ENCODE measurements around the gene FOS. TPM values are rescaled to one million over a fixed set of nuclear protein-coding genes. Genes with fewer than 3 reads are reported as not detected.

The FOS gene
- total and polyA plus RNA-seq, 2 of the 8 experiments (the other 6 are each of a cell fraction or from before 2014, with no cell fraction given), result 50.2 to 51.8 TPM

- Histone ChIP-seq H3K4ac (replicated peaks; ENCODE audit: insufficient read length, low read depth, low read length) (no peak overlapping the region), H3K9ac (replicated peaks in 1 of 4; ENCODE audit: extremely low read depth in 1 of 4, low read depth in 3 of 4, low read length in 3 of 4) (no peak overlapping the region), H2BK12ac (ENCODE audit: low read depth, low read length) (no peak overlapping the region), H3K56ac (replicated peaks; ENCODE audit: insufficient read length, low read depth, low read length) (no peak overlapping the region), H3K4me1 (replicated peaks in 1 of 4; ENCODE audit: control insufficient read depth in 3 of 4, insufficient read depth in 4 of 4, low read length in 3 of 4) (no peaks in the 10 kb centered on the region), H2AK5ac (ENCODE audit: low read depth, low read length) (no peak overlapping the region), H3K27ac (ENCODE audit: low read depth, low read length) (no peak overlapping the region), H3K4me3 (ENCODE audit: extremely low read depth in 1 of 4, insufficient read depth in 2 of 4, low read depth in 3 of 4, low read length in 4 of 4) (no peak overlapping the region), H3K79me1 (ENCODE audit: low read depth, low read length) (no peaks in the 10 kb centered on the region), H2AFZ (ENCODE audit: low read length) (0 out of 2 replicates have a peak overlapping the region, but pooled peaks have one; percentile 31), H4K91ac (replicated peaks; ENCODE audit: insufficient read length, low read length) (no peak overlapping the region), H2BK15ac (ENCODE audit: low read length) (no peak overlapping the region), H4K8ac (ENCODE audit: extremely low read depth, insufficient read depth, low read length) (no peak overlapping the region), H3K79me2 (ENCODE audit: control insufficient read depth in 1 of 2, insufficient read depth in 2 of 2, low read length in 2 of 2) (no peaks in the 10 kb centered on the region), H3K14ac (ENCODE audit: insufficient read length) (no peak overlapping the region), H3K4me2 (ENCODE audit: insufficient read depth in 1 of 2, low read depth in 2 of 2, low read length in 2 of 2) (no peak overlapping the region), H3K23me2 (ENCODE audit: low read depth, low read length) (no peaks in the 10 kb centered on the region; the same call in 1 of the 2 replicates), H2BK120ac (replicated peaks; ENCODE audit: low read depth, low read length) (no peak overlapping the region), H3K27me3 (replicated peaks in 1 of 4; ENCODE audit: control insufficient read depth in 3 of 4, extremely low read depth in 1 of 4, insufficient read depth in 3 of 4, low read length in 3 of 4) (no peaks in the 10 kb centered on the region), H3K23ac (ENCODE audit: insufficient read length) (no peak overlapping the region), H4K5ac (ENCODE audit: insufficient read length, low read depth, low read length) (no peak overlapping the region), H4K20me1 (replicated peaks in 1 of 2; ENCODE audit: control insufficient read depth in 1 of 2, insufficient read depth in 2 of 2, low read length in 2 of 2) (peaks cover 0 to 1% of the 10 kb centered on the region in 2 experiments), H3K9me3 (ENCODE audit: insufficient read depth in 2 of 2, low read depth in 1 of 2, low read length in 1 of 2) (no peaks in the 10 kb centered on the region), H3K18ac (ENCODE audit: extremely low read depth, low read length) (no peak overlapping the region), H2BK20ac (ENCODE audit: low read length) (no peak overlapping the region), H3K36me3 (ENCODE audit: control insufficient read depth in 2 of 4, insufficient read depth in 4 of 4, low read length in 3 of 4) (no peaks in the 10 kb centered on the region), H2BK5ac (ENCODE audit: low read depth, low read length) (no peak overlapping the region)
- 77% methylated on average over 6 of the region's 6 CpGs; no CpG with 5 or more reads in 1 of the 2 experiments for WGBS, 2 experiments (ENCODE audit: extremely low coverage in 1 of 2, insufficient coverage in 1 of 2, insufficient read length in 1 of 2, insufficient replicate concordance in 2 of 2, low coverage in 1 of 2, low lambda C conversion rate in 2 of 2, missing lambda C conversion rate in 1 of 2)
- FAIRE-seq (no peak), DNase-seq (ENCODE audit: low read depth in 1 of 2, low spot score in 2 of 2) (no peak)
- 0 out of 2 replicates have a peak, but pooled peaks have one; percentile 13 for TF ChIP-seq TEAD4 (IDR thresholded peaks at IDR 0.05; ENCODE audit: low read depth, low read length)
- TF ChIP-seq BRCA1 (IDR thresholded peaks at IDR 0.05; ENCODE audit: low read depth, low read length), result no peak
- POLR2A ChIA-PET (ENCODE audit: partially characterized antibody), result interaction anchor here (0.6 to 1.8 kb wide), 2 partner anchors 47 to 107 kb away, joined by 4 to 7 read pairs; no protein-coding TSS in a partner anchor
- CTCF ChIA-PET (ENCODE audit: partially characterized antibody), result interaction anchor here (0.8 to 1.7 kb wide), 8 partner anchors 11 to 71 kb away, joined by 3 to 17 read pairs (median 4); no protein-coding TSS in a partner anchor
Observed at GRCh38 chr14:75230140-75230792, 48.4 kb upstream of the FOS start.
